ENCODE measurements around the gene POLA1. TPM values are rescaled to one million over a fixed set of nuclear protein-coding genes. Genes with fewer than 3 reads are reported as not detected.

Gene POLA1
- total RNA-seq, 2 donors from 2014 or later, result 24.4 to 53.6 TPM

DNA sequence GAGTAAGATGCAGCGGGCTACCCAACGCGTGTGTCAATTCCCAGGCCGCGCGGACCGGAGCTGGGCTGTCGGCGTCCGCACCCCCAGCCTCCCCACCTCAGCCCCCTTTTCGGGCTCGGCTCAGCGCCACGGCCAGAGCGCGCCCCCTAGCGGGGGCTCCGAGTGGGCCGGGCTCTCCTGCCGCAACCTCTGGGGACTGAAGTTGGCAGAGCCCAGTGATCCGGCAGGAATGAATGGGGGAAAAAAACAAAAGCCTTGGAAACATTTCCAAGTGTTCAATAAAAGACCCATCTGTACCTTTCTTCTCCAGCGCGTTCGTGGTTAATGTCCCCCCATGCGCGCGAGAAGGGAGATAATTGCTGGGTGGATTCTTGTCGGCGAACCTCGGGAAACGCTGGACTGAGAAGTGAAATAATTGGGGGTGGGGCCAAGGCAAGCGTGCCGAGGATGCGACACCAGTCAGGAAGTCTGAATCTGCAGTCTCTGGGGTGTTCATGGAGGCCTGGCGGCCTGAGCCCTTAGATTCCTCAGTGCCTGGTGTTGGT is 327.3 kb downstream of the POLA1 start:
- Histone ChIP-seq H3K4me1 (ENCODE audit: control insufficient read depth, insufficient read depth, low read length) (no peaks in the 10 kb centered on the region), H3K27me3 (ENCODE audit: control insufficient read depth, insufficient read depth, low read length, poor library complexity, severe bottlenecking) (peaks cover 100% of the 10 kb centered on the region), H3K9ac (ENCODE audit: extremely low read depth, low read length, poor library complexity, severe bottlenecking) (no peak overlapping the region), H3K27ac (ENCODE audit: low read depth, low read length) (no peak overlapping the region), H3K4me3 (ENCODE audit: low read length) (peak overlapping the region; percentile 59), H3K9me3 (ENCODE audit: control insufficient read depth, low read length) (no peaks in the 10 kb centered on the region), H3K36me3 (ENCODE audit: control insufficient read depth, insufficient read depth, low read length) (no peaks in the 10 kb centered on the region)
- TF ChIP-seq, protein P1, sequence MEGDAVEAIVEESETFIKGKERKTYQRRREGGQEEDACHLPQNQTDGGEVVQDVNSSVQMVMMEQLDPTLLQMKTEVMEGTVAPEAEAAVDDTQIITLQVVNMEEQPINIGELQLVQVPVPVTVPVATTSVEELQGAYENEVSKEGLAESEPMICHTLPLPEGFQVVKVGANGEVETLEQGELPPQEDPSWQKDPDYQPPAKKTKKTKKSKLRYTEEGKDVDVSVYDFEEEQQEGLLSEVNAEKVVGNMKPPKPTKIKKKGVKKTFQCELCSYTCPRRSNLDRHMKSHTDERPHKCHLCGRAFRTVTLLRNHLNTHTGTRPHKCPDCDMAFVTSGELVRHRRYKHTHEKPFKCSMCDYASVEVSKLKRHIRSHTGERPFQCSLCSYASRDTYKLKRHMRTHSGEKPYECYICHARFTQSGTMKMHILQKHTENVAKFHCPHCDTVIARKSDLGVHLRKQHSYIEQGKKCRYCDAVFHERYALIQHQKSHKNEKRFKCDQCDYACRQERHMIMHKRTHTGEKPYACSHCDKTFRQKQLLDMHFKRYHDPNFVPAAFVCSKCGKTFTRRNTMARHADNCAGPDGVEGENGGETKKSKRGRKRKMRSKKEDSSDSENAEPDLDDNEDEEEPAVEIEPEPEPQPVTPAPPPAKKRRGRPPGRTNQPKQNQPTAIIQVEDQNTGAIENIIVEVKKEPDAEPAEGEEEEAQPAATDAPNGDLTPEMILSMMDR (conservative IDR thresholded peaks at IDR 0.05), result peak; percentile 100
- Mint-ChIP-seq H3K27ac (no peak overlapping the region), H3K36me3 (ENCODE audit: low read depth) (no peaks in the 10 kb centered on the region), H3K27me3 (ENCODE audit: insufficient read depth) (peaks cover 97% of the 10 kb centered on the region), H3K9me3 (no peaks in the 10 kb centered on the region), H3K4me3 (peak overlapping the region; percentile 45), H3K4me1 (peaks cover 31% of the 10 kb centered on the region)
- DNase-seq, result peak; percentile 94
- 0 to 2% methylated on average over 3 to 34 of the region's 35 CpGs for WGBS, 2 experiments (ENCODE audit: insufficient coverage in 1 of 2, insufficient read length in 1 of 2)

DNA sequence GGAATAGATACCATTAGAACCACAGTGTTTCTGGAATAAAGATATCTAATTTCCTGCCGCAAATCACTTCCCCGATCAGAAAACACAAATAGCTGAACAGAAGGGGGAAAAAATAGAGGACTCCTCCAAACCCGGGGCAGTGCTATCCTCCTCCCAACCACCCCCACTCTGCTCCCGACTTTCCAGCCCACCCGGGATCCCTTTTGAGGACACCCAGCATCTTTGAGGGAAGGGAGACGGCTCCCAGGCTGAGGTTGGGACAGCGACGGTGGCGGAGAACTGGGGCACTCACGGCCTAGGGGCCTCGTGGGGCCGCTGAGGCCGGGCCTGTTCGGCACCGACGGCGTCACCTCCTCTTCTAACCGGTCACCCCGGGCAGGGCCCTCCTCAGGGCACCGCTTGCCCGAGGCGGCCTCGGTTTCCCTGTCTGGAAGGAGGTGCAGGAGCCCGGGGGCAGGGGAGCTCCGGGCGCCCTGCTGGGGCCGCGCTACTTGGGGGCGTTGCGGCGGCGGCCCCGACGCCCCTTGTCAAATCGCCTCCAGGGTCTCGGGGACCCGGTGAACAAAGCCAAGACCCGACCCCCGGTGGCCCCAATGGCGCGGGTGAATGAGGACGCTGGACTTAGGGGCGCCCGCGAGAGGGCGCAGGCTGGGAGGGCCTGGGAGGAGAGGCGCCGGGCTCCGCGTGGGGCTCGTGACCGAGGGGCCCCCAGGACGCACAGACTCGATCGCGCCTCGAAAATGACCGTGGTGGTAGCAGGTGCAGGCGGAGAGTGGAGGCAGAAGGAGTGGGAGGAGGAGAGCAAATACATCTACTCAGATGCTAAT is 329.0 kb downstream of the POLA1 start:
- no peak overlapping the region for H3K4me3 ChIP-seq (ENCODE audit: low read length)
- peak; percentile 71 for DNase-seq
- peaks cover 94% of the 10 kb centered on the region for H3K27me3 Mint-ChIP-seq (ENCODE audit: insufficient read depth)
- no peaks in the 10 kb centered on the region for H3K9me3 ChIP-seq (ENCODE audit: control insufficient read depth, low read length)
- H3K36me3 ChIP-seq (ENCODE audit: control insufficient read depth, insufficient read depth, low read length), result no peaks in the 10 kb centered on the region
- H3K4me1 Mint-ChIP-seq, result peaks cover 26% of the 10 kb centered on the region
- TF ChIP-seq, protein P1 (conservative IDR thresholded peaks at IDR 0.05), result peak; percentile 68
- H3K9ac ChIP-seq (ENCODE audit: extremely low read depth, low read length, poor library complexity, severe bottlenecking), result no peak overlapping the region
- peaks cover 89% of the 10 kb centered on the region for H3K27me3 ChIP-seq (ENCODE audit: control insufficient read depth, insufficient read depth, low read length, poor library complexity, severe bottlenecking)
- H3K27ac Mint-ChIP-seq, result no peak overlapping the region
- H3K4me1 ChIP-seq (ENCODE audit: control insufficient read depth, insufficient read depth, low read length), result no peaks in the 10 kb centered on the region
- no peaks in the 10 kb centered on the region for H3K9me3 Mint-ChIP-seq
- H3K36me3 Mint-ChIP-seq (ENCODE audit: low read depth), result no peaks in the 10 kb centered on the region
- H3K27ac ChIP-seq (ENCODE audit: low read depth, low read length), result no peak overlapping the region
- 3% methylated on average over 59 of the region's 59 CpGs; no CpG with 5 or more reads in 1 of the 2 experiments for WGBS, 2 experiments (ENCODE audit: insufficient coverage in 1 of 2, insufficient read length in 1 of 2)
- peak overlapping the region; percentile 34 for H3K4me3 Mint-ChIP-seq

DNA sequence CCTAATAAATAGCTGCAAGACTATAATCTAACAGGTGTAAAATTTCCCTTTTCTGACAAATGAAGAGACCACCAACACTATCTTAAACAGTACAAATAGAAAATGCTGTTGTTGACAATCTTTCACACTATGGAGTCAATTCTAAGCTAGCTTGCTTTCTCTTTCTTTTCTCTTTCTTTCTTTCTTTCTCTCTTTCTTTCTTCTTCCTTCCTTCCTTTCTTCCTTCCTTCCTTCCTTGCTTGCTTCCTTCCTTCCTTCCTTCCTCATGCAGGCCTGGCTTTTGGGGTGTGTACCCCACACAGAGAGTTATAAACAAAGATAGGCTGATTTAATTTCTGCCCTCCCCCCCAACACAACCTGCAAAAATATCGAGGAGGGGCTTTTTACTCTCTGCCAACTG is 330.2 kb downstream of the POLA1 start:
- peaks cover 83% of the 10 kb centered on the region for H3K27me3 Mint-ChIP-seq (ENCODE audit: insufficient read depth)

More for the DNA sequence above, 330.2 kb downstream of the POLA1 start:
- WGBS, 2 experiments (ENCODE audit: insufficient coverage in 1 of 2, insufficient read length in 1 of 2), result 86% methylated on average over 1 of the region's 1 CpG; no CpG with 5 or more reads in 1 of the 2 experiments
- Histone ChIP-seq H3K36me3 (ENCODE audit: control insufficient read depth, insufficient read depth, low read length) (no peaks in the 10 kb centered on the region), H3K4me3 (ENCODE audit: low read length) (no peak overlapping the region), H3K27me3 (ENCODE audit: control insufficient read depth, insufficient read depth, low read length, poor library complexity, severe bottlenecking) (peaks cover 77% of the 10 kb centered on the region), H3K9me3 (ENCODE audit: control insufficient read depth, low read length) (no peaks in the 10 kb centered on the region), H3K4me1 (ENCODE audit: control insufficient read depth, insufficient read depth, low read length) (no peaks in the 10 kb centered on the region), H3K27ac (ENCODE audit: low read depth, low read length) (no peak overlapping the region), H3K9ac (ENCODE audit: extremely low read depth, low read length, poor library complexity, severe bottlenecking) (no peak overlapping the region)
- H3K9me3 Mint-ChIP-seq, result no peaks in the 10 kb centered on the region
- H3K4me1 Mint-ChIP-seq, result peaks cover 21% of the 10 kb centered on the region
- H3K4me3 Mint-ChIP-seq, result no peak overlapping the region
- H3K27ac Mint-ChIP-seq, result no peak overlapping the region
- H3K36me3 Mint-ChIP-seq (ENCODE audit: low read depth), result no peaks in the 10 kb centered on the region
- DNase-seq, result no peak
- TF ChIP-seq, protein P1 (conservative IDR thresholded peaks at IDR 0.05), result no peak
